A549 (cell line): ENCODE data around the gene ANK3. TPM values are rescaled to one million over a fixed set of nuclear protein-coding genes. Genes with fewer than 3 reads are reported as not detected.

Experiments
- ATAC-seq, 2 experiments: fragments of 200-7000 bp in 1 of 2; fragments of >200 bp in 1 of 2; cut with Nextera tagmentation in 1 of 2; cut with Tn5 transposase in 1 of 2; 3 replicates each; pipeline versions ENCODE4 v1.8.0 to v1.9.1; 2018 to 2020; ENCODE audit warnings: mild to moderate bottlenecking in 1 of 2, moderate library complexity in 1 of 2
- CTCF ChIA-PET: fragments of 300-600 bp; sonication (Branson Sonifier 250); formaldehyde crosslinking; extraction: SDS; loops from one replicate; lab custom pipeline; 2021; ENCODE audit warnings: antibody characterized with exemption, inconsistent platforms; lab: Yijun Ruan, JAX
- POLR2A ChIA-PET: fragments of 350-600 bp; formaldehyde crosslinking; extraction: SDS; loops from one replicate; lab custom pipeline; 2021; ENCODE audit warnings: antibody characterized with exemption, inconsistent platforms; lab: Yijun Ruan, JAX
- DNase-seq, 2 experiments: peaks; one replicate each; pipeline versions ENCODE4 v3.0.0 to v3.0.0-alpha.2; 2011 to 2016; ENCODE audit warnings: low read depth in 1 of 2, low spot score in 1 of 2
- FAIRE-seq: peaks from 2 replicates; lab custom pipeline; 2011; peaks lifted over from hg19 to GRCh38; lab: Jason Lieb, UNC
- H3K27ac ChIP-seq, 2 experiments: fragments of >200 bp; sonication (Bioruptor Twin); formaldehyde crosslinking; 3 replicates each; pipeline ENCODE4 v1.5.1; 2016 to 2017
- H3K4me1 ChIP-seq: fragments of >200 bp; sonication (Bioruptor Twin); formaldehyde crosslinking; 3 replicates; pipeline ENCODE4 v1.6.1; 2016
- H3K4me2 ChIP-seq: fragments of >200 bp; sonication (Bioruptor Twin); formaldehyde crosslinking; 3 replicates; pipeline ENCODE4 v1.6.1; 2016
- H3K4me3 ChIP-seq: fragments of >200 bp; sonication (Bioruptor Twin); formaldehyde crosslinking; 3 replicates; pipeline ENCODE4 v1.5.1; 2016
- H3K9me3 ChIP-seq: fragments of >200 bp; sonication (Bioruptor Twin); formaldehyde crosslinking; 3 replicates; pipeline ENCODE4 v1.6.1; 2016
- CBX2 ChIP-seq: fragments of 200-600 bp; sonication (generic); IDR thresholded peaks from 2 replicates; pipeline ENCODE4 v1.6.1; 2016; ENCODE audit warnings: low read depth, mild to moderate bottlenecking, borderline replicate concordance
- CHD4 ChIP-seq: fragments of 200-600 bp; sonication (generic); IDR thresholded peaks from 2 replicates; pipeline ENCODE4 v1.6.1; 2016; ENCODE audit warnings: antibody characterized with exemption, mild to moderate bottlenecking, borderline replicate concordance
- FOSB ChIP-seq: fragments of 250-450 bp; sonication (Bioruptor Pico); IDR thresholded peaks from 2 replicates; pipeline ENCODE4 v1.5.0; 2020; ENCODE audit warnings: mild to moderate bottlenecking, moderate library complexity
- HDAC2 ChIP-seq: fragments of 200-600 bp; sonication (generic); IDR thresholded peaks from 2 replicates; pipeline ENCODE4 v1.6.1; 2016
- HOXA7 ChIP-seq: fragments of 250-450 bp; sonication (Bioruptor Pico); IDR thresholded peaks from 2 replicates; pipeline ENCODE4 v1.5.0; 2020; ENCODE audit warnings: mild to moderate bottlenecking, moderate library complexity
- HOXB5 ChIP-seq: fragments of 250-450 bp; sonication (Bioruptor Pico); IDR thresholded peaks from 2 replicates; pipeline ENCODE4 v1.5.0; 2020; ENCODE audit warnings: mild to moderate bottlenecking, moderate library complexity
- JUNB ChIP-seq: fragments of >200 bp; sonication (Bioruptor Twin); formaldehyde crosslinking; IDR thresholded peaks from 2 replicates; pipeline ENCODE4 v1.6.1; 2016
- KDM1A ChIP-seq: fragments of 200-600 bp; sonication (generic); IDR thresholded peaks from 2 replicates; pipeline ENCODE4 v1.6.1; 2016; ENCODE audit warnings: low read depth, mild to moderate bottlenecking
- NPAS2 ChIP-seq: fragments of 250-450 bp; sonication (Bioruptor Pico); IDR thresholded peaks from 2 replicates; pipeline ENCODE4 v1.8.0; 2022; ENCODE audit warnings: mild to moderate bottlenecking, moderate library complexity, borderline replicate concordance
- NR3C1 ChIP-seq: fragments of >200 bp; sonication (Bioruptor Twin); formaldehyde crosslinking; IDR thresholded peaks from 3 replicates; pipeline ENCODE4 v1.6.1; 2017
- RARB ChIP-seq: fragments of 250-450 bp; sonication (Bioruptor Pico); IDR thresholded peaks from 2 replicates; pipeline ENCODE4 v1.8.0; 2021; ENCODE audit warnings: mild to moderate bottlenecking, moderate library complexity
- RCOR1 ChIP-seq: fragments of 150-350 bp; IDR thresholded peaks from 2 replicates; pipeline ENCODE4 v1.6.1; 2014; ENCODE audit warnings: antibody characterized with exemption, low read length, low read depth
- RNF2 ChIP-seq: fragments of 200-600 bp; sonication (generic); IDR thresholded peaks from 2 replicates; pipeline ENCODE4 v1.6.1; 2016; ENCODE audit warnings: low read depth, mild to moderate bottlenecking, antibody characterized with exemption, moderate library complexity, borderline replicate concordance
- TP53 ChIP-seq: fragments of 250-450 bp; sonication (Bioruptor Pico); IDR thresholded peaks from 2 replicates; pipeline ENCODE4 v1.5.0; 2021; ENCODE audit warnings: mild to moderate bottlenecking, moderate library complexity
- ZFP36 ChIP-seq: fragments of 450-650 bp; IDR thresholded peaks from 2 replicates; pipeline ENCODE4 v1.6.1; 2014; ENCODE audit warnings: borderline replicate concordance; ENCODE audit not compliant: partially characterized antibody
- ZNF302 ChIP-seq: fragments of 250-450 bp; sonication (Bioruptor Pico); IDR thresholded peaks from 2 replicates; pipeline ENCODE4 v1.9.0; 2021; ENCODE audit warnings: inconsistent platforms, mild to moderate bottlenecking, moderate library complexity
- ZSCAN20 ChIP-seq: fragments of 250-450 bp; sonication (Bioruptor Pico); IDR thresholded peaks from 2 replicates; pipeline ENCODE4 v1.8.0; 2022; ENCODE audit warnings: mild to moderate bottlenecking, moderate library complexity
- WGBS: methylation state at CpG from one replicate; pipeline ENCODE4 v1.1.6; 2017; ENCODE audit errors: missing lambda C conversion rate; 5-methylcytosine and 5-hydroxymethylcytosine counted together
- polyA plus RNA-seq, 4 experiments: library from polyadenylated mRNA; depleted of rRNA in 3 of 4; stranded (reverse); fragments of >200 nt; fragmentation: RNase III in 1 of 4; extraction: RNeasy Plus Mini Kit Qiagen cat#74134 plus additional on column Dnase treatment in 1 of 4; gene quantifications; 2 replicates in 3 of 4; 3 replicates in 1 of 4; pipeline ENCODE4 v1.2.3, GENCODE V29; 2011 to 2017
- TF ChIP-seq, protein P1 (sequence below): fragments of 200-600 bp; sonication (generic); IDR thresholded peaks from 2 replicates; pipeline ENCODE4 v1.6.1; 2016; ENCODE audit warnings: antibody characterized with exemption, mild to moderate bottlenecking, moderate library complexity
- TF ChIP-seq, protein P2 (sequence below): fragments of >200 bp; sonication (Bioruptor Twin); formaldehyde crosslinking; IDR thresholded peaks from 3 replicates; pipeline ENCODE4 v1.5.1; 2016
- TF ChIP-seq, protein P3 (sequence below): fragments of >200 bp; sonication (Bioruptor Twin); formaldehyde crosslinking; IDR thresholded peaks from 2 replicates; pipeline ENCODE4 v1.6.1; 2016

ANK3 gene
- polyA plus RNA-seq, 2 of the 4 experiments (the other 2 are of a cell fraction), result 0.56 to 5.4 TPM

DNA sequence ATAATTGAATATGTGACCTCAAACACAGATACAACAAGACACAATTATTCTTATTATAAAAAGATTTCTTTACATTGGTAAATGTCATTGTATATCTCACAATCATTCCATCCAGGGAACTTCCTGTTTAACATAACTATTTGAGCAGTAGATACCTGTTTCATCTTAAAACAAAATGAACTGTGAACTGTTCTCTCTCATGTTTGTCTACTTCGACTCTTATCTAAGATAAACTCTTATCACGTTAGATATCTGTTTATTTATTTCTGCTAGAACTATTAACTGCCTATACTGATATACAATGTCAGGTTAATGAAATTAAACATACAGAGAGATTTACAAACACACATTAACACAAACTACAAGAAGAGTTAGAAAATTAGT, 20.1 kb downstream of the ANK3 start:
- POLR2A ChIA-PET, result no interaction called here
- H3K4me3 ChIP-seq, result no peak overlapping the region
- no peaks in the 10 kb centered on the region for H3K9me3 ChIP-seq
- DNase-seq (no peak), ATAC-seq (no peak), FAIRE-seq (no peak)
- 47% methylated on average over 2 of the region's 2 CpGs for WGBS
- CTCF ChIA-PET, result no interaction called here
- no peak overlapping the region for H3K27ac ChIP-seq
- TF ChIP-seq CHD4, result no peak
- TF ChIP-seq RCOR1, result no peak
- TF ChIP-seq, protein P1, sequence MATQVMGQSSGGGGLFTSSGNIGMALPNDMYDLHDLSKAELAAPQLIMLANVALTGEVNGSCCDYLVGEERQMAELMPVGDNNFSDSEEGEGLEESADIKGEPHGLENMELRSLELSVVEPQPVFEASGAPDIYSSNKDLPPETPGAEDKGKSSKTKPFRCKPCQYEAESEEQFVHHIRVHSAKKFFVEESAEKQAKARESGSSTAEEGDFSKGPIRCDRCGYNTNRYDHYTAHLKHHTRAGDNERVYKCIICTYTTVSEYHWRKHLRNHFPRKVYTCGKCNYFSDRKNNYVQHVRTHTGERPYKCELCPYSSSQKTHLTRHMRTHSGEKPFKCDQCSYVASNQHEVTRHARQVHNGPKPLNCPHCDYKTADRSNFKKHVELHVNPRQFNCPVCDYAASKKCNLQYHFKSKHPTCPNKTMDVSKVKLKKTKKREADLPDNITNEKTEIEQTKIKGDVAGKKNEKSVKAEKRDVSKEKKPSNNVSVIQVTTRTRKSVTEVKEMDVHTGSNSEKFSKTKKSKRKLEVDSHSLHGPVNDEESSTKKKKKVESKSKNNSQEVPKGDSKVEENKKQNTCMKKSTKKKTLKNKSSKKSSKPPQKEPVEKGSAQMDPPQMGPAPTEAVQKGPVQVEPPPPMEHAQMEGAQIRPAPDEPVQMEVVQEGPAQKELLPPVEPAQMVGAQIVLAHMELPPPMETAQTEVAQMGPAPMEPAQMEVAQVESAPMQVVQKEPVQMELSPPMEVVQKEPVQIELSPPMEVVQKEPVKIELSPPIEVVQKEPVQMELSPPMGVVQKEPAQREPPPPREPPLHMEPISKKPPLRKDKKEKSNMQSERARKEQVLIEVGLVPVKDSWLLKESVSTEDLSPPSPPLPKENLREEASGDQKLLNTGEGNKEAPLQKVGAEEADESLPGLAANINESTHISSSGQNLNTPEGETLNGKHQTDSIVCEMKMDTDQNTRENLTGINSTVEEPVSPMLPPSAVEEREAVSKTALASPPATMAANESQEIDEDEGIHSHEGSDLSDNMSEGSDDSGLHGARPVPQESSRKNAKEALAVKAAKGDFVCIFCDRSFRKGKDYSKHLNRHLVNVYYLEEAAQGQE, result no peak
- TF ChIP-seq, protein P2, sequence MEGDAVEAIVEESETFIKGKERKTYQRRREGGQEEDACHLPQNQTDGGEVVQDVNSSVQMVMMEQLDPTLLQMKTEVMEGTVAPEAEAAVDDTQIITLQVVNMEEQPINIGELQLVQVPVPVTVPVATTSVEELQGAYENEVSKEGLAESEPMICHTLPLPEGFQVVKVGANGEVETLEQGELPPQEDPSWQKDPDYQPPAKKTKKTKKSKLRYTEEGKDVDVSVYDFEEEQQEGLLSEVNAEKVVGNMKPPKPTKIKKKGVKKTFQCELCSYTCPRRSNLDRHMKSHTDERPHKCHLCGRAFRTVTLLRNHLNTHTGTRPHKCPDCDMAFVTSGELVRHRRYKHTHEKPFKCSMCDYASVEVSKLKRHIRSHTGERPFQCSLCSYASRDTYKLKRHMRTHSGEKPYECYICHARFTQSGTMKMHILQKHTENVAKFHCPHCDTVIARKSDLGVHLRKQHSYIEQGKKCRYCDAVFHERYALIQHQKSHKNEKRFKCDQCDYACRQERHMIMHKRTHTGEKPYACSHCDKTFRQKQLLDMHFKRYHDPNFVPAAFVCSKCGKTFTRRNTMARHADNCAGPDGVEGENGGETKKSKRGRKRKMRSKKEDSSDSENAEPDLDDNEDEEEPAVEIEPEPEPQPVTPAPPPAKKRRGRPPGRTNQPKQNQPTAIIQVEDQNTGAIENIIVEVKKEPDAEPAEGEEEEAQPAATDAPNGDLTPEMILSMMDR, result no peak
- no peak for TF ChIP-seq RNF2
- TF ChIP-seq FOSB, result no peak
- no peaks in the 10 kb centered on the region for H3K4me1 ChIP-seq
- H3K4me2 ChIP-seq, result no peak overlapping the region

DNA sequence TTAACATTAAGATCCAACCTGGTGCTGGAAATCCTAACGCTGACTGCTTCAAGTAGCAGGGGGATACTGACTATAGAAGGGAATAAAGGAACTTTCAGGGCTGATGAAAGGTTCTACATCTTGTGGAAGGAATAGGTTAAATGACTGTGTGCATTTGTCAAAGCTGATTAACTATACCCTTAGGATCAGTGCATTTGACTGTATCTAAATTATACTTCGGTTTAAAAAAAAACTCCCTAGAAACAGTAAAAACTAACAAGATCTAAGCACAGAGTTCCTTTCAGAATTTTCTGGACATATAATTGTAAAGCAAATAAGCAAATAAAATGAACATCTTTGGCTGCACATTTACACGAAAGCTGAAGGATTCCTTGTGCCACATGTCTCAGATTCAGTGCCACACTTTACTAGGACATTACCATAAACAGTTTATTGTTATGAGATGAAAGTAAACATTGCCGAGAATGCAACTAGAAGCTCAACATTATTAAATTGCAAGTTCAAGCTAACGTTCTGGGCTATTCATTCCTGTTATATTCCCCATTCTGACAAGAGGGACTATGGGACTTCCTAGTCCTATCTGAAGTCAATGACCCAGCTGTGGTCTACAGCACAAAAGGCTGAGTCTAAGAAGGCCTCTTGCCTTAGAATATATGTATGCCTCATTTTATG, 20.7 kb downstream of the ANK3 start:
- no peak for TF ChIP-seq ZNF302 (CRISPR knock-in tag)
- TF ChIP-seq, protein P3, sequence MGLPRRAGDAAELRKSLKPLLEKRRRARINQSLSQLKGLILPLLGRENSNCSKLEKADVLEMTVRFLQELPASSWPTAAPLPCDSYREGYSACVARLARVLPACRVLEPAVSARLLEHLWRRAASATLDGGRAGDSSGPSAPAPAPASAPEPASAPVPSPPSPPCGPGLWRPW, result no peak
- TF ChIP-seq NPAS2 (CRISPR knock-in tag), result no peak
- no peak for TF ChIP-seq CBX2
- no peak for TF ChIP-seq KDM1A
- TF ChIP-seq HOXA7, result no peak
- TF ChIP-seq TP53, result no peak
- TF ChIP-seq RARB (CRISPR knock-in tag), result no peak
- no peak for TF ChIP-seq ZSCAN20 (CRISPR knock-in tag)
- TF ChIP-seq ZFP36, result no peak
- no peak for TF ChIP-seq NR3C1
- no peak for TF ChIP-seq JUNB
- no peak for TF ChIP-seq FOSB
- TF ChIP-seq HDAC2, result no peak
- no peak for TF ChIP-seq HOXB5 (CRISPR knock-in tag)
- Histone ChIP-seq H3K4me2 (no peak overlapping the region), H3K4me1 (no peaks in the 10 kb centered on the region), H3K27ac (no peak overlapping the region), H3K4me3 (no peak overlapping the region), H3K9me3 (no peaks in the 10 kb centered on the region)
- 62% methylated on average over 5 of the region's 5 CpGs for WGBS
- no peak for FAIRE-seq
- no peak for DNase-seq
- ChIA-PET CTCF (no interaction called here), POLR2A (no interaction called here)
- no peak for ATAC-seq
